GM18951 (cell line): ENCODE measurements around the gene RSPRY1.
"Not testable (repeated sequence)": the region's sequence is repeated elsewhere in the genome, so short reads cannot be mapped to it uniquely, and the experiment has no call there.

Source experiments
- POLR2A ChIP-seq: IDR thresholded peaks from 4 replicates; pipeline ENCODE4 v1.6.1; 2011; ENCODE audit warnings: mild to moderate bottlenecking; ENCODE audit not compliant: insufficient read length, insufficient read depth; ENCODE audit errors: extremely low read depth
- in situ Hi-C: fragments of 300-500 bp; cut with MboI; formaldehyde crosslinking; loops from one replicate; pipeline ENCODE4 v1.12.0; 2022; ENCODE audit warnings: low sequenced_read_pairs, mixed read lengths, inconsistent platforms; ENCODE audit not compliant: unreplicated experiment

Gene RSPRY1

GRCh38 chr16:57186872-57187854 is 1.0 kb downstream of the RSPRY1 start:
- in situ Hi-C loops: no loop called here
- peak; percentile 10 for TF ChIP-seq POLR2A

GRCh38 chr16:57187902-57188710 is 2.0 kb downstream of the RSPRY1 start:
- in situ Hi-C loops: not testable (repeated sequence)

- no peak for TF ChIP-seq POLR2A
- in situ Hi-C loops: no loop called here
Measured at GRCh38 chr16:57188711-57189002, 2.5 kb downstream of the RSPRY1 start.

- in situ Hi-C loops: not testable (repeated sequence)
Measured at GRCh38 chr16:57189527-57189926, 3.4 kb downstream of the RSPRY1 start.

GRCh38 chr16:57190136-57190535 is 4.0 kb downstream of the RSPRY1 start:
- in situ Hi-C loops: no loop called here
- no peak for TF ChIP-seq POLR2A

GRCh38 chr16:57191056-57191571 is 5.0 kb downstream of the RSPRY1 start:
- in situ Hi-C loops: no loop called here
- no peak for TF ChIP-seq POLR2A

GRCh38 chr16:57192146-57192545 is 6.0 kb downstream of the RSPRY1 start:
- in situ Hi-C loops: no loop called here

GRCh38 chr16:57192720-57193486 is 6.8 kb downstream of the RSPRY1 start:
- in situ Hi-C loops: no loop called here

More at GRCh38 chr16:57192146-57192545, 6.0 kb downstream of the RSPRY1 start:
- TF ChIP-seq POLR2A: no peak

GRCh38 chr16:57194512-57194911 is 8.4 kb downstream of the RSPRY1 start:
- in situ Hi-C loops: no loop called here
- no peak for TF ChIP-seq POLR2A

More at GRCh38 chr16:57192720-57193486, 6.8 kb downstream of the RSPRY1 start:
- no peak for TF ChIP-seq POLR2A

GRCh38 chr16:57196286-57196685 is 10.2 kb downstream of the RSPRY1 start:
- TF ChIP-seq POLR2A: no peak
- in situ Hi-C loops: no loop called here

- in situ Hi-C loops: no loop called here
- no peak for TF ChIP-seq POLR2A
Measured at GRCh38 chr16:57196753-57197152, 10.6 kb downstream of the RSPRY1 start.

- in situ Hi-C loops: not testable (repeated sequence)
Measured at GRCh38 chr16:57200321-57200720, 14.2 kb downstream of the RSPRY1 start.

GRCh38 chr16:57200926-57201325 is 14.8 kb downstream of the RSPRY1 start:
- in situ Hi-C loops: not testable (repeated sequence)
